Thoracic aorta (tissue), 2 donors: ENCODE data around the gene ATP7B. TPM values are rescaled to one million over a fixed set of nuclear protein-coding genes. Genes with fewer than 3 reads are reported as not detected.

Experiments
- ATAC-seq: fragments of 150-250 bp; one replicate; pipeline ENCODE4 v1.8.0; 2017; ENCODE audit warnings: low read depth; ENCODE audit not compliant: insufficient number of reproducible peaks, low FRiP score
- DNase-seq: peaks from one replicate; pipeline ENCODE4 v3.0.0-alpha.2; 2020; ENCODE audit warnings: low spot score
- H3K27ac ChIP-seq, 2 donors: fragments of 200-600 bp; sonication (generic); 1 replicate in 1 of 2; 2 replicates in 1 of 2; pipeline ENCODE4 v1.5.1; 2016; ENCODE audit warnings: mild to moderate bottlenecking in 2 of 2, moderate library complexity in 2 of 2
- H3K27me3 ChIP-seq: fragments of 200-600 bp; sonication (generic); replicated peaks from 2 replicates; pipeline ENCODE4 v1.6.0; 2016; ENCODE audit warnings: mild to moderate bottlenecking; ENCODE audit not compliant: insufficient read depth
- H3K36me3 ChIP-seq: fragments of 200-600 bp; sonication (generic); one replicate; pipeline ENCODE4 v1.5.1; 2016
- H3K4me1 ChIP-seq, 2 donors: fragments of 200-600 bp; sonication (generic); 1 replicate in 1 of 2; 2 replicates in 1 of 2; pipeline versions ENCODE4 v1.5.1 to v1.6.0; 2016; ENCODE audit warnings: low read depth in 2 of 2, mild to moderate bottlenecking in 1 of 2; ENCODE audit not compliant: control insufficient read depth in 1 of 2
- H3K4me3 ChIP-seq: fragments of 200-600 bp; sonication (generic); 2 replicates; pipeline ENCODE4 v1.5.1; 2016; ENCODE audit warnings: mild to moderate bottlenecking
- H3K9me3 ChIP-seq: fragments of 200-600 bp; sonication (generic); 2 replicates; pipeline ENCODE4 v1.5.1; 2016
- total RNA-seq, 2 donors: library from RNA; depleted of rRNA; stranded (reverse); fragments of >200 nt; gene quantifications; one replicate each; pipeline versions ENCODE4 v1.1.0 to v1.2.3, GENCODE V29; 2016
- TF ChIP-seq, protein P1 (sequence below): fragments of 200-600 bp; sonication (generic); IDR thresholded peaks from one replicate; pipeline ENCODE4 v1.5.1; 2019; ENCODE audit warnings: antibody characterized with exemption

Gene ATP7B
- total RNA-seq, 2 donors from 2014 or later = 6.8 to 7.1 TPM

DNA sequence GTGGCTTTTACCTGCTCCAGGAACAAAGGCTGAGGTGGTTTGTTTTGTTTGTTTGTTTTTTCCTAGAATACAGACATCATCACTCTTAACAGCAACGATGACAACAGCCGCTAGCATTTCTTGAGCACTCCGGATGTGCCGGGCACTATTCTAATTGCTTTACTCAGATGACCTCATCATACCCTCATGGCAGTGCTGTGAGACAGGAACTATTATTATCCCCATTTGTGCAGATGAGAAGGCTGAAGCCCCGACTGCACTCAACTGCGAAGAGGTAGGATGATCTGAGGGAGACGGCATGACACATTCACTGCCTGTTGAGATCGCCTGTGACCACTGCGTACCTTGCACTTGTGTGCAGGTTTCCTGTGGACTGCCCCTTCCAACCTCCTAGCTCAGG lies 83.0 kb downstream of the ATP7B start:
- TF ChIP-seq, protein P1, sequence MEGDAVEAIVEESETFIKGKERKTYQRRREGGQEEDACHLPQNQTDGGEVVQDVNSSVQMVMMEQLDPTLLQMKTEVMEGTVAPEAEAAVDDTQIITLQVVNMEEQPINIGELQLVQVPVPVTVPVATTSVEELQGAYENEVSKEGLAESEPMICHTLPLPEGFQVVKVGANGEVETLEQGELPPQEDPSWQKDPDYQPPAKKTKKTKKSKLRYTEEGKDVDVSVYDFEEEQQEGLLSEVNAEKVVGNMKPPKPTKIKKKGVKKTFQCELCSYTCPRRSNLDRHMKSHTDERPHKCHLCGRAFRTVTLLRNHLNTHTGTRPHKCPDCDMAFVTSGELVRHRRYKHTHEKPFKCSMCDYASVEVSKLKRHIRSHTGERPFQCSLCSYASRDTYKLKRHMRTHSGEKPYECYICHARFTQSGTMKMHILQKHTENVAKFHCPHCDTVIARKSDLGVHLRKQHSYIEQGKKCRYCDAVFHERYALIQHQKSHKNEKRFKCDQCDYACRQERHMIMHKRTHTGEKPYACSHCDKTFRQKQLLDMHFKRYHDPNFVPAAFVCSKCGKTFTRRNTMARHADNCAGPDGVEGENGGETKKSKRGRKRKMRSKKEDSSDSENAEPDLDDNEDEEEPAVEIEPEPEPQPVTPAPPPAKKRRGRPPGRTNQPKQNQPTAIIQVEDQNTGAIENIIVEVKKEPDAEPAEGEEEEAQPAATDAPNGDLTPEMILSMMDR = no peak
- Histone ChIP-seq H3K27me3 (no peaks in the 10 kb centered on the region), H3K9me3 (no peaks in the 10 kb centered on the region), H3K4me3 (no peak overlapping the region), H3K27ac (no peak overlapping the region), H3K36me3 (no peaks in the 10 kb centered on the region), H3K4me1 (no peaks in the 10 kb centered on the region)
- ATAC-seq = no peak
- no peak for DNase-seq

GRCh38 chr13:51927129-51927528 lies 84.1 kb downstream of the ATP7B start:
- H3K27ac ChIP-seq = no peak overlapping the region
- DNase-seq = no peak
- no peaks in the 10 kb centered on the region for H3K9me3 ChIP-seq
- no peak overlapping the region for H3K4me3 ChIP-seq
- H3K4me1 ChIP-seq = no peaks in the 10 kb centered on the region
- no peaks in the 10 kb centered on the region for H3K27me3 ChIP-seq
- TF ChIP-seq, protein P1 = no peak
- no peaks in the 10 kb centered on the region for H3K36me3 ChIP-seq
- ATAC-seq = no peak

DNA sequence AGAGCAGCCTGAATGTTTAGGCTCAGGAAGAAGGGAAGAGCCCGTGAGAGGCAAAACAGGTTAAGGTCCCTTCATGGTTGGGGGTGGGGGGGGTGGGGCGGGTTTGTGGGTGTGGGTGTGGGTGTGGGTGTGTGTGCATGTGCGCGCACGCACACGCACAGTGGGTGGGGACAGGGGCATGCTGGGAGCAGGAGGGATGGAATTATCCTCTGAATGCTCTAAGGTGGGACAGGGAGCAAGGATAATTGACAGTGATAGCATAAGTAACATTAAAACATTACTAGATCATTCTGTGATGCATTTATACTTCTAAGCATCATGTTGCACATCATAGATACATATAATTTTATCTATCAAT lies 84.7 kb downstream of the ATP7B start:
- DNase-seq (no peak), ATAC-seq (no peak)
- no peaks in the 10 kb centered on the region for H3K36me3 ChIP-seq
- TF ChIP-seq, protein P1 = no peak
- H3K4me3 ChIP-seq = no peak overlapping the region
- H3K9me3 ChIP-seq = no peaks in the 10 kb centered on the region
- no peaks in the 10 kb centered on the region for H3K4me1 ChIP-seq
- no peak overlapping the region for H3K27ac ChIP-seq
- no peaks in the 10 kb centered on the region for H3K27me3 ChIP-seq

GRCh38 chr13:51925865-51926527 lies 85.3 kb downstream of the ATP7B start:
- Histone ChIP-seq H3K27me3 (no peaks in the 10 kb centered on the region), H3K4me1 (no peaks in the 10 kb centered on the region), H3K27ac (no peak overlapping the region), H3K4me3 (no peak overlapping the region), H3K9me3 (no peaks in the 10 kb centered on the region), H3K36me3 (no peaks in the 10 kb centered on the region)
- DNase-seq (no peak), ATAC-seq (no peak)
- TF ChIP-seq, protein P1 = no peak

DNA sequence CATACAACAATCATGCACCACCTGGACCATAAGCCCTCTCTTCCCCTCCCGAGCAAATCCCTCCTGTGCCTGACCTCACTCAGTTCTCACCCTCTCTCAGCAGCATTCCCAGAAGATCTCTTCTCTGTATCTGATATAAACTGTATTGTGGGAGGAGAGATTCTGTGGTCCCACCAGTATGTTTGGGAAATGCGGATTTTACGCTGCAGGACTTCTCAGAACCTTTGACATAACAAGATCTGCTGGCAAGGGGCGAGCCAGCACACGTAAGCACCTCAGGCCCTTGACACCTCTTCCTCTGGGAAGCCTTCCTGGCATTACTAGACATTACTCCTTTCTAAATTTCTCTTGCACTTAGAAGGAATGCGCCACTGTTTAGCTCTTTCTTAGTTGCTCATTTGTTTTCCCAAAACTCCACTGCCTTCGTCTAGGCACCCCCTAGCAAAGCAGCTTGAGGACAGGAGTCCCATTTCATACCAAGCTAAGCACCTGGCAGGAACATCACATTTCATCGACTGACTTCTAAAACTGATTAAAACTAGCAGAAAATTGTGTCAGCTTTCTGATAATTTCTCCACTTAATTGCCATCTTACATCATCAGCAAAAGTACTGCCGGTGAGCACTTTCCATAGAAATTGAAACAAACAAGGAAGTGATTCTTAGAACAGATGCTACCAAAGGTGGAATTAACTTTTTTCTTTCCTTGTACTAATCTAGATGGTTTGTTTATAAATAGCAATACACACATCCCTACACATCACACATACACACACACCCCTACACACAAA lies 86.3 kb downstream of the ATP7B start:
- no peaks in the 10 kb centered on the region for H3K4me1 ChIP-seq
- DNase-seq = no peak
- ATAC-seq = no peak

More for the DNA sequence above, 86.3 kb downstream of the ATP7B start:
- Histone ChIP-seq H3K27me3 (no peaks in the 10 kb centered on the region), H3K27ac (no peak overlapping the region), H3K4me3 (no peak overlapping the region), H3K36me3 (no peaks in the 10 kb centered on the region), H3K9me3 (no peaks in the 10 kb centered on the region)
- TF ChIP-seq, protein P1 = no peak
